Coronary artery (tissue), 2 donors: Measurements from ENCODE around the gene ZC3H7B.

Experiments
- DNase-seq: peaks from one replicate; pipeline ENCODE4 v3.0.0-alpha.2; 2017; ENCODE audit warnings: low spot score
- H3K27ac ChIP-seq, 2 donors: fragments of 200-600 bp; sonication (generic); one replicate each; pipeline ENCODE4 v1.5.1; 2016 to 2019
- H3K4me3 ChIP-seq: fragments of 200-600 bp; sonication (generic); 2 replicates; pipeline ENCODE4 v1.5.1; 2016; ENCODE audit warnings: mild to moderate bottlenecking, moderate library complexity
- CTCF ChIP-seq: fragments of 200-600 bp; sonication (generic); IDR thresholded peaks from one replicate; pipeline ENCODE4 v1.5.1; 2019; ENCODE audit warnings: antibody characterized with exemption

ZC3H7B gene

DNA sequence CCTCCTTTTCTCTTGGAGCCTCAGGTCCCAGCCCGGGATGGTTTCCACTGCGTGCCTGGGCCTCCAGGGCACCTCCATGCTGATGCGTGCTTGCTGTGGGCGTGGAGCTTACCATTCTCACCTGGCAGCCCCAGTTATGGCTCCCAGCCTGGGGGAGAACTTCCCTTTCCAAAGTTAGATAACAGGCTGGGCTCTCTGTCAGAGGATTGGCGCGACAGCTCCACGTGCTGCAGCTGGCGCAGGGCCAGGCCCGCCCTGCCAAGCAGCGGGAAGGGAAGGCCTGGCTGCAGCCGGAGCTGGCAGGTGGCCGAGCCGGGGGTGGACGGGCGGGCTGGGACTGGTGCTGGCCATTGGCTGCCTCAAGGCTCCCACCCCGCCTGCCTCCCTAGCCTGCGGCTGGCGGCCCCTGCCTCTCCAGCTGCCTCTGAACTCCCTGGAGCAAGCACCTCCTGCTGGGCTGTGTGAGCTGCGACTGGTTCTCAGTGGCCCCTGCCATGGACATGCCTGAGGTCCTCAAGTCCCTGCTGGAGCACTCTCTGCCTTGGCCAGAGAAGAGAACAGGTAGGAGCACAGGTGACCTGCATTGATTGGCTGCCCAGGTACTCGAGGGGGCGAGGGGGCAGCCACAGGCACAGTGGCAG is 65.8 kb downstream of the ZC3H7B start:
- H3K4me3 ChIP-seq: peak overlapping the region; percentile 69
- TF ChIP-seq CTCF: no peak
- peak overlapping the region; percentile 71 to 82 for H3K27ac ChIP-seq
- DNase-seq: peak; percentile 97

GRCh38 chr22:41367680-41368542 is 66.6 kb downstream of the ZC3H7B start:
- TF ChIP-seq CTCF: no peak
- H3K27ac ChIP-seq: peak overlapping the region; percentile 71 to 82
- H3K4me3 ChIP-seq: peak overlapping the region; percentile 69
- DNase-seq: no peak

DNA sequence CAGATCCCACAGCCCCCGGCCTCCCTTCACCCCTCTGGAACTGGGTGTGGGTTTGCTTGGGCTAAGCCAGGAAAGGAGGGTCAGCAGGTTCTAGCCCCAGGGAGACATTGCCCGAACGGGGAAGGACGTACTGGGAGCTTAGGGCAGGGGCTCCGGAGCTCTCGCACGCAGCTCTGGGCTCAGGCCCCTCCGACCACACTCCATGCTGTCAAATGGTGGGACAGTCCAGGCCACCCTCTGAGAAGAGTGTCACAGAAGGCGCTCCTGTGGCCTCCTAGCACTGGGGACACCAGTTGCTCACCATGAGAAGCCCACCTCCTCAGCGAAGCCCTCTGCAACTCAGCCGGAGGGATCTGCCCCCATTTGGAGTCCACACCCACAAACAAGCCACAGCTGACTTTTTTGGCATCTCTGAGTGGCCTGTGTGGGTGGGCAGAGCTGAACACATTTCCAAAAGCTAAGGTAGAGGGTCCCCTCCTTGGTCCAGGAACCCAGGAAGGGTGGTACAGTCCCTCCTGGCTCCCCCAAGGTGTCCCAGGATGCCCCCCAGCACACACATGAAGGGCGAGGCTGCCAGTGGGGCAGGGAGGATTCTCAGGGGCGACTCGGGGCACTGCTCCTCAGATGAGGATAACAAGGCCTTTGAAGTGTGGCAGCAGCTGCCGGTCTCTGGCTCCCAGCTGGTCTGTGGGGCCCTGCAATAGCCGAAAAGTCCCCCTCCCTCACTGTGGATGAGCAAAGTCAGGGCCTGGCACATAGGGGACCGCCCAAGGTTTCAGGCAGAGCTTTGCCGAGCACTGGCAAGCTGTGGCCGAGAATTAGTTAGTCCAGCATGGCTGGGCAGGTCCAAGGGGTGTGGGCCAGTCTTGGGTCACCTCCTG is 67.5 kb downstream of the ZC3H7B start:
- peak overlapping the region; percentile 71 to 82 for H3K27ac ChIP-seq
- DNase-seq: no peak
- TF ChIP-seq CTCF: no peak
- H3K4me3 ChIP-seq: peak overlapping the region; percentile 69

DNA sequence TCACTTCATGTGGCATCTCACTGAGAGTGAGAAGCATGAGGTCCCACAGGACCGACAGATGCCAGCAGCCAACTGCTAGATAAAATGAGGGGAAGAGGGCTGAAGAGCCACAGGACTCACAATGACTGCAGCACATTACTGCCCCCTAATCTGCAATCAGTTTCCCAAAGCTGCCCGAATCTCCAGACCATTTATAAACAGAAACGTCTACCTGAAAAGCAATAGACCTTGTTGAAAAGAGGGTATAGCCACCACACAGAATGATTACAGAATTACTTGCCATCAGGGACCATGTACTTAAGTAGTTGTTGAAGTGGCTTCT is 68.1 kb downstream of the ZC3H7B start:
- peak overlapping the region; percentile 71 to 82 for H3K27ac ChIP-seq
- H3K4me3 ChIP-seq: peak overlapping the region; percentile 69

DNA sequence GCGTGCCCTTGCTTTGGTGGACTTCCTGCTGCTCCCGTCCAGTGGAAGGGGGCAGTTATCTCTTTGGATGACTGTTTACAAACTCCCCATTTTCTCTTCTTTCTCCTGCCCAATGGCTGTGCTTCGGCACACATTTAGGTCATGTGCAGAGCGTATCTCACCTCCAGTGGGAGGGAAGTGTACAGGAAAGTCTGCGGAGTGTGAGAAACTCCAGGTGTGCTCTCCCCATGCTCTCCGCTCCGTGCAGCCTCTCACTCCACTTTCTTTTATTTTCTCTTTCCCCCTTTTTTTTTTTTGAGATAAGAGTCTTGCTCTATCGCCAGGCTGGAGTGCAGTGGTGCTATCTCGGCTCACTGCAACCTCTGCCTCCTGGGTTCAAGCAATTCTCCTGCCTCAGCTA is 68.5 kb downstream of the ZC3H7B start:
- no peak overlapping the region for H3K4me3 ChIP-seq
- TF ChIP-seq CTCF: no peak
- H3K27ac ChIP-seq: no peak overlapping the region
- no peak for DNase-seq

More for the DNA sequence above, 68.1 kb downstream of the ZC3H7B start:
- no peak for TF ChIP-seq CTCF
- no peak for DNase-seq

DNA sequence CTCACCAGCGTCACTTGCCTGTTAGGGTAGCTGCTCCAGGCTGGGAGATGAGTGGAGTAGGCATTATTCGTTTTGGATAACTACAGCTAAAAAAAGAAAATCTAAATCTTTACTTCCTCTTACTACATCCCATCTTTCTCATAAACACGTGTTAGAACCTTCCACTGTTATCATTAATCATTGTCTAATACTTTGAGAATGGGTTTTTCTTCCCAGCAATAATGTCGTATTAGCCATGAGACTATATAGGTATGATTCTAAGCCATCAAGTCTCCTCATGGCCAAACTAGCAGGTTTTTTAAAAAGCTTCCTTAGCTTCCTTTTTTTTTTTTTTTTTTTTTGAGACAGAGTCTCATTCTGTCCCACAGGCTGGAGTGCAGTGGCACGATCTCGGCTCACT is 76.5 kb downstream of the ZC3H7B start:
- H3K4me3 ChIP-seq: no peak overlapping the region
- TF ChIP-seq CTCF: no peak
- H3K27ac ChIP-seq: no peak overlapping the region

More for the DNA sequence above, 76.5 kb downstream of the ZC3H7B start:
- no peak for DNase-seq
